H1 (cell line): ENCODE results near the gene CORIN.

Experiments
- GTF2F1 ChIP-seq: IDR thresholded peaks from 2 replicates; pipeline ENCODE4 v1.6.1; 2012; ENCODE audit warnings: low read depth, low read length, improper control_type of control experiment, borderline replicate concordance
- POLR2A ChIP-seq, 2 experiments: IDR thresholded peaks; 1 replicate in 1 of 2; 2 replicates in 1 of 2; pipeline ENCODE4 v1.6.1; 2011; ENCODE audit warnings: low read depth in 2 of 2, low read length in 2 of 2, mild to moderate bottlenecking in 2 of 2; ENCODE audit errors: control extremely low read depth in 1 of 2
- RAD21 ChIP-seq, 2 experiments: IDR thresholded peaks in 1 of 2; conservative IDR thresholded peaks in 1 of 2; 2 replicates each; pipeline ENCODE4 v1.6.1; 2011; ENCODE audit warnings: low read depth in 2 of 2, low read length in 2 of 2, improper control_type of control experiment in 1 of 2, inconsistent platforms in 1 of 2, mild to moderate bottlenecking in 1 of 2, moderate library complexity in 1 of 2
- SUZ12 ChIP-seq: fragments of 200-600 bp; sonication (generic); IDR thresholded peaks from 2 replicates; pipeline ENCODE4 v1.6.1; 2012; ENCODE audit warnings: mild to moderate bottlenecking, inconsistent platforms, low read length, moderate library complexity, mixed read lengths
- TF ChIP-seq, protein P1 (sequence below): IDR thresholded peaks from 2 replicates; pipeline ENCODE4 v1.6.1; 2012; ENCODE audit warnings: low read length, inconsistent platforms

DNA sequence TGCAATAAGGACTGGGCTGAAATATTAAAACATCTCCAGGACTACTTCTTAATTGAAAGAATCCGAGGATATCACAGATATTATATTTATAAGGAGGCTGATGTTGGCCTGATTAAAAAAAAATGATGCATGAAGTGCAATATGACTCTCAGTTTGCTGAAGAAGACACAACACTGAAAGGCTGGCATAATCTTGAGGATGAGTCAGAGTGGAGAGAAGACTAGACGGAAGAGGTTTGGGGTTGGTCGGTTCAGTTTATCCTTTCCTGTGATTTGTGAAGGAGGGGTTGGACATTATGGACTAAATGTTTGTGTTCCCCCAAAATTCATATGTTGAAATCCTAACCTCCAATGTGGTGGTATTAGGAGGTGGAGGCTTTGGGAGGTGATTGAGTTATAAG, 170.3 kb downstream of the CORIN start:
- TF ChIP-seq, protein P1, sequence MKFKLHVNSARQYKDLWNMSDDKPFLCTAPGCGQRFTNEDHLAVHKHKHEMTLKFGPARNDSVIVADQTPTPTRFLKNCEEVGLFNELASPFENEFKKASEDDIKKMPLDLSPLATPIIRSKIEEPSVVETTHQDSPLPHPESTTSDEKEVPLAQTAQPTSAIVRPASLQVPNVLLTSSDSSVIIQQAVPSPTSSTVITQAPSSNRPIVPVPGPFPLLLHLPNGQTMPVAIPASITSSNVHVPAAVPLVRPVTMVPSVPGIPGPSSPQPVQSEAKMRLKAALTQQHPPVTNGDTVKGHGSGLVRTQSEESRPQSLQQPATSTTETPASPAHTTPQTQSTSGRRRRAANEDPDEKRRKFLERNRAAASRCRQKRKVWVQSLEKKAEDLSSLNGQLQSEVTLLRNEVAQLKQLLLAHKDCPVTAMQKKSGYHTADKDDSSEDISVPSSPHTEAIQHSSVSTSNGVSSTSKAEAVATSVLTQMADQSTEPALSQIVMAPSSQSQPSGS, result no peak
- TF ChIP-seq RAD21 (IDR thresholded peaks at IDR 0.05 in 1 of 2, conservative IDR thresholded peaks at IDR 0.05 in 1 of 2; ENCODE audit: low read depth in 2 of 2, low read length in 2 of 2) (no peak), GTF2F1 (no peak), POLR2A (IDR thresholded peaks at IDR 0.05; ENCODE audit: control extremely low read depth in 1 of 2, low read depth in 2 of 2, low read length in 2 of 2) (no peak), SUZ12 (no peak)
